Progenitor cell of endocrine pancreas (in vitro differentiated cells): ENCODE results near the gene MRPL36. TPM values are rescaled to one million over a fixed set of nuclear protein-coding genes. Genes with fewer than 3 reads are reported as not detected.

Source experiments
- DNase-seq: peaks from one replicate; pipeline ENCODE4 v3.0.0; 2021; ENCODE audit warnings: low spot score; ENCODE audit not compliant: unreplicated experiment
- H3K27ac Mint-ChIP-seq: 2 replicates; pipeline ENCODE4 v1.8.0; 2021; ENCODE audit warnings: mild to moderate bottlenecking, moderate library complexity, mixed read lengths
- H3K27me3 Mint-ChIP-seq: 2 replicates; pipeline ENCODE4 v1.8.0; 2021; ENCODE audit warnings: mixed read lengths
- H3K36me3 Mint-ChIP-seq: 2 replicates; pipeline ENCODE4 v1.8.0; 2022; ENCODE audit warnings: mixed read lengths; ENCODE audit not compliant: insufficient read depth
- H3K4me1 Mint-ChIP-seq: 2 replicates; pipeline ENCODE4 v1.8.0; 2021; ENCODE audit warnings: low read depth, mixed read lengths
- H3K4me3 Mint-ChIP-seq: 2 replicates; pipeline ENCODE4 v1.8.0; 2021; ENCODE audit warnings: low read depth, mild to moderate bottlenecking, moderate library complexity, mixed read lengths
- H3K9me3 Mint-ChIP-seq: 2 replicates; pipeline ENCODE4 v1.8.0; 2021; ENCODE audit warnings: low read depth, mixed read lengths
- total RNA-seq: library from RNA; stranded (reverse); gene quantifications from 2 replicates; pipeline ENCODE4 v1.2.1, GENCODE V29; 2021
- TF ChIP-seq, protein P1 (sequence below): fragments of 200-600 bp; sonication (generic); IDR thresholded peaks from one replicate; pipeline ENCODE4 v1.5.0; 2021; ENCODE audit warnings: antibody characterized with exemption, mild to moderate bottlenecking; ENCODE audit not compliant: unreplicated experiment

MRPL36 gene
- total RNA-seq, 1 donor from 2014 or later = 40.5 TPM

GRCh38 chr5:1807451-1808185 lies 8.0 kb upstream of the MRPL36 start:
- peaks cover 26% of the 10 kb centered on the region for H3K36me3 Mint-ChIP-seq
- no peak for DNase-seq
- TF ChIP-seq, protein P1, sequence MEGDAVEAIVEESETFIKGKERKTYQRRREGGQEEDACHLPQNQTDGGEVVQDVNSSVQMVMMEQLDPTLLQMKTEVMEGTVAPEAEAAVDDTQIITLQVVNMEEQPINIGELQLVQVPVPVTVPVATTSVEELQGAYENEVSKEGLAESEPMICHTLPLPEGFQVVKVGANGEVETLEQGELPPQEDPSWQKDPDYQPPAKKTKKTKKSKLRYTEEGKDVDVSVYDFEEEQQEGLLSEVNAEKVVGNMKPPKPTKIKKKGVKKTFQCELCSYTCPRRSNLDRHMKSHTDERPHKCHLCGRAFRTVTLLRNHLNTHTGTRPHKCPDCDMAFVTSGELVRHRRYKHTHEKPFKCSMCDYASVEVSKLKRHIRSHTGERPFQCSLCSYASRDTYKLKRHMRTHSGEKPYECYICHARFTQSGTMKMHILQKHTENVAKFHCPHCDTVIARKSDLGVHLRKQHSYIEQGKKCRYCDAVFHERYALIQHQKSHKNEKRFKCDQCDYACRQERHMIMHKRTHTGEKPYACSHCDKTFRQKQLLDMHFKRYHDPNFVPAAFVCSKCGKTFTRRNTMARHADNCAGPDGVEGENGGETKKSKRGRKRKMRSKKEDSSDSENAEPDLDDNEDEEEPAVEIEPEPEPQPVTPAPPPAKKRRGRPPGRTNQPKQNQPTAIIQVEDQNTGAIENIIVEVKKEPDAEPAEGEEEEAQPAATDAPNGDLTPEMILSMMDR = no peak
- H3K27me3 Mint-ChIP-seq = no peaks in the 10 kb centered on the region
- H3K9me3 Mint-ChIP-seq = no peaks in the 10 kb centered on the region
- no peak overlapping the region for H3K4me3 Mint-ChIP-seq
- peaks cover 5% of the 10 kb centered on the region for H3K4me1 Mint-ChIP-seq
- H3K27ac Mint-ChIP-seq = no peak overlapping the region

DNA sequence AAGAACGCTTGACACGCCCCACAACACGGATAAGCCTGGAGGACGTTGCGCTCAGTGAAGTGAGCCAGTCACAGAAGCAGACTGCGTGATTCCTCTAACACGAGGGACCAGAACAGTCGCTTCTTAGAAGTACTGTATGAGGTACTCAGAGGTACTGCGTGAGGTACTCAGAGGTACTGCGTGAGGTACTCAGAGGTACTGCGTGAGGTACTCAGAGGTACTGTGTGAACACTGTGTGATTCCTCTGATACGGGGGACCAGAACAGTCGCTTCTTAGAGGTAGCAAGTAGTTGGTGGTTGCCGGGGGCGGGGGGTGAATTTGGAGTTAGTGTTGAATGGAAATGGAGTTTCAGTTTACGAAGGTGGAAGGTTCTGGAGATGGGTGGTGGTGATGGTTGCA lies 7.3 kb upstream of the MRPL36 start:
- Mint-ChIP-seq H3K27me3 (no peaks in the 10 kb centered on the region), H3K4me3 (no peak overlapping the region), H3K27ac (no peak overlapping the region), H3K4me1 (peaks cover 8% of the 10 kb centered on the region), H3K36me3 (peaks cover 27% of the 10 kb centered on the region), H3K9me3 (no peaks in the 10 kb centered on the region)
- DNase-seq = no peak
- TF ChIP-seq, protein P1 = no peak

- Mint-ChIP-seq H3K27ac (no peak overlapping the region), H3K9me3 (no peaks in the 10 kb centered on the region), H3K27me3 (no peaks in the 10 kb centered on the region), H3K36me3 (peaks cover 25% of the 10 kb centered on the region), H3K4me3 (no peak overlapping the region), H3K4me1 (peaks cover 10% of the 10 kb centered on the region)
- no peak for DNase-seq
- TF ChIP-seq, protein P1 = no peak
Measured at GRCh38 chr5:1806199-1806598, 6.6 kb upstream of the MRPL36 start.

- Mint-ChIP-seq H3K4me3 (no peak overlapping the region), H3K4me1 (peaks cover 10% of the 10 kb centered on the region), H3K9me3 (no peaks in the 10 kb centered on the region), H3K36me3 (peaks cover 21% of the 10 kb centered on the region), H3K27ac (no peak overlapping the region), H3K27me3 (no peaks in the 10 kb centered on the region)
- TF ChIP-seq, protein P1 = no peak
- no peak for DNase-seq
Measured at GRCh38 chr5:1805736-1806135, 6.1 kb upstream of the MRPL36 start.

DNA sequence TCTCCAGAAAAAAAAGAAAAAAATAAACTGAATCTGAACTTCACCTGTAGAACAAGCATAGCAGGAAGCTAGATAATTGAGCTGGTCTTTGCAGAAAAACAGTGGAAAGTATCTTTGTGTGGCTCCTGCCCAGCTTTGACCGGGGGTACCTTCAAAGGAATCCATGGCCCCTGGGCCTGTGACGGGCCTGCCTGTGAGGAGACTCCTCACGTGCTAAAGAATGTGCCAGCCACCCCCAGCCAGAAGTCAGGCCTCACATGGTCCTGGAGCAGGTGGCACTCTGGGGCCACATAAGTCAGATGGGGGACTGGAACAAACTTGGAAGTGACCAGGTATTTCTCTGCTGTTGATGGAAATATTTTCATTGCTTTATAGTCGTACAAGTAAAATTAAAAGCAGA lies 5.7 kb upstream of the MRPL36 start:
- TF ChIP-seq, protein P1 = no peak
- no peak for DNase-seq
- H3K27ac Mint-ChIP-seq = no peak overlapping the region
- no peaks in the 10 kb centered on the region for H3K27me3 Mint-ChIP-seq
- H3K4me3 Mint-ChIP-seq = no peak overlapping the region
- H3K36me3 Mint-ChIP-seq = peaks cover 20% of the 10 kb centered on the region
- H3K4me1 Mint-ChIP-seq = peaks cover 10% of the 10 kb centered on the region
- H3K9me3 Mint-ChIP-seq = no peaks in the 10 kb centered on the region
